OCI-LY7 (cell line): Measurements from ENCODE around the gene PRKG1. TPM values are rescaled to one million over a fixed set of nuclear protein-coding genes. Genes with fewer than 3 reads are reported as not detected.

Source experiments
- BruUV-seq: library from RNA; stranded (reverse); fragments of 400-500 nt; replicated peaks from 2 replicates; lab custom pipeline; 2021; lab: Mats Ljungman, UMichigan
- CTCF ChIA-PET: fragments of 300-600 bp; sonication (Branson Sonifier 250); formaldehyde crosslinking; loops from one replicate; lab custom pipeline; 2022; ENCODE audit warnings: antibody characterized with exemption; ENCODE audit not compliant: unreplicated experiment; lab: Charles Lee
- POLR2A ChIA-PET: fragments of 300-600 bp; sonication (Branson Sonifier 250); formaldehyde crosslinking; loops from one replicate; lab custom pipeline; 2022; ENCODE audit warnings: antibody characterized with exemption; lab: Charles Lee
- DNase-seq: peaks from one replicate; pipeline ENCODE4 v3.0.0-alpha.2; 2015; ENCODE audit warnings: low spot score
- H2AFZ ChIP-seq: fragments of 200-600 bp; sonication (generic), shearing (Covaris generic); 2 replicates; pipeline ENCODE4 v1.6.1; 2014; ENCODE audit warnings: mild to moderate bottlenecking, antibody characterized with exemption, low read length, moderate library complexity
- H3K27ac ChIP-seq: fragments of 200-600 bp; sonication (generic); 2 replicates; pipeline ENCODE4 v1.5.1; 2014; ENCODE audit warnings: mixed run types, low read depth, mild to moderate bottlenecking, moderate library complexity, low read length, inconsistent platforms; ENCODE audit not compliant: poor library complexity, severe bottlenecking
- H3K36me3 ChIP-seq: fragments of 200-600 bp; sonication (generic); 2 replicates; pipeline ENCODE4 v1.6.1; 2014; ENCODE audit warnings: mild to moderate bottlenecking, antibody characterized with exemption, low read length, moderate library complexity, mixed read lengths; ENCODE audit not compliant: insufficient read depth
- H3K4me1 ChIP-seq: fragments of 200-600 bp; sonication (generic); 2 replicates; pipeline ENCODE4 v1.5.1; 2014; ENCODE audit warnings: mild to moderate bottlenecking, low read length; ENCODE audit not compliant: insufficient read depth, poor library complexity, severe bottlenecking
- H3K4me2 ChIP-seq: fragments of 200-600 bp; sonication (generic); 2 replicates; pipeline ENCODE4 v1.6.1; 2014; ENCODE audit warnings: mild to moderate bottlenecking, low read length
- H3K4me3 ChIP-seq: fragments of 200-600 bp; sonication (generic); 2 replicates; pipeline ENCODE4 v1.5.1; 2014; ENCODE audit warnings: mild to moderate bottlenecking, low read depth, low read length; ENCODE audit not compliant: poor library complexity, severe bottlenecking
- H3K79me2 ChIP-seq: fragments of 200-600 bp; sonication (generic); 2 replicates; pipeline ENCODE4 v1.6.1; 2016; ENCODE audit warnings: low read depth, mild to moderate bottlenecking, low read length, moderate library complexity, mixed read lengths; ENCODE audit not compliant: insufficient read depth
- H3K9me2 ChIP-seq: fragments of 200-600 bp; sonication (generic); 2 replicates; pipeline ENCODE4 v1.6.1; 2016; ENCODE audit warnings: mild to moderate bottlenecking, low read length, mixed read lengths; ENCODE audit not compliant: insufficient read depth
- H3K9me3 ChIP-seq: fragments of 200-600 bp; sonication (generic); 2 replicates; pipeline ENCODE4 v1.6.1; 2014; ENCODE audit warnings: mild to moderate bottlenecking, mixed run types, low read length, mixed read lengths
- H4K20me1 ChIP-seq: fragments of 200-600 bp; sonication (generic); 2 replicates; pipeline ENCODE4 v1.6.1; 2014; ENCODE audit warnings: mild to moderate bottlenecking, antibody characterized with exemption, low read length, moderate library complexity, mixed read lengths; ENCODE audit not compliant: insufficient read depth
- EZH2phosphoT487 ChIP-seq: fragments of 200-600 bp; sonication (generic); IDR thresholded peaks from 2 replicates; pipeline ENCODE4 v1.6.1; 2018; ENCODE audit warnings: low read depth, borderline replicate concordance, mild to moderate bottlenecking, mixed run types, antibody characterized with exemption, low read length, moderate library complexity, mixed read lengths
- intact Hi-C: fragments of 100-400 bp; cut with micrococcal nuclease; formaldehyde crosslinking; loops from one replicate; pipeline ENCODE4 v1.10.0; 2022; ENCODE audit not compliant: unreplicated experiment
- total RNA-seq, 2 experiments: library from RNA; depleted of rRNA in 1 of 2; stranded (reverse); fragments of >200 nt in 1 of 2; shearing (Covaris generic) in 1 of 2; gene quantifications; 2 replicates each; pipeline ENCODE4 v1.2.3, GENCODE V29; 2014 to 2022
- TF ChIP-seq, protein P1 (sequence below): fragments of 200-600 bp; sonication (generic); conservative IDR thresholded peaks from 2 replicates; pipeline ENCODE4 v1.5.1; 2014; ENCODE audit warnings: mild to moderate bottlenecking, antibody characterized with exemption, low read length, moderate library complexity, mixed read lengths

Gene PRKG1
- total RNA-seq, 2 experiments from 2014 or later: not detected

DNA sequence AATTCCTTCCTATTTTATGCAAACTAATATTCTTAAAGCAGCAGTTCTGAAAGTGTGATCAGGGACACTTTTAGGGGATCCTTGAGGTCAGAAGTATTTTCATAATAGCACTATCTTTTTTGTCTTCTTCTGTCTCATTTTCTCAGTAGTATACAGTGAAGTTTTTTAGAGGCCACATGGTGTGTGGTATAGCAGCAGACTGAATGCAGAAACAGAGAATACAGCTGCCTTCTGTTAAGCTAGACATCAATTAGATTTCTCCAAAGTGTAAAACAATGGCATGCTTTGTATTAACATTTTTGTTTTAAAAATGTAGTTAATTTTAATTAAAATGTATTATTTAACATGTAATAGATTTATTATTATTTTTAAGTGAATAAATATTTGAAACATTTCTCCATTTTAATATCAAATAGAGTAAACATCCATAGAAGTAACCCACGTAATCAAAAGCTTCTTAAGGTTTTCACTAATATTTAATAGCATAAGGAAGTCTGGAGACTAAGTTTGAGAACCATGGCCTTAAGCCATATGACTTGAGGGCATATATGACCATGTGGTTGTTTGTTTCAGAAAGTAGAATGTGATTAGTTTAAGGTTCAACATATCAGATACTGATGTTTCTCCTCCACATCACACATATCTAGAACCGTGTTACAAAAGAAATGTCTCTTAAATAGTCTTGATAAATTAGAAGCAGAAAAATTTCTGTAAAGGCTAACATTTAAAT is 94.0 kb downstream of the PRKG1 start:
- ChIA-PET POLR2A (no interaction called here), CTCF (no interaction called here)
- no TSS peak for BruUV-seq
- H3K4me2 ChIP-seq: no peak overlapping the region
- H3K4me3 ChIP-seq: no peak overlapping the region
- no peaks in the 10 kb centered on the region for H3K9me3 ChIP-seq
- H2AFZ ChIP-seq: no peak overlapping the region
- intact Hi-C loops: no loop called here
- no peak for DNase-seq
- H3K9me2 ChIP-seq: no peaks in the 10 kb centered on the region
- H4K20me1 ChIP-seq: no peaks in the 10 kb centered on the region
- H3K4me1 ChIP-seq: no peaks in the 10 kb centered on the region
- TF ChIP-seq, protein P1, sequence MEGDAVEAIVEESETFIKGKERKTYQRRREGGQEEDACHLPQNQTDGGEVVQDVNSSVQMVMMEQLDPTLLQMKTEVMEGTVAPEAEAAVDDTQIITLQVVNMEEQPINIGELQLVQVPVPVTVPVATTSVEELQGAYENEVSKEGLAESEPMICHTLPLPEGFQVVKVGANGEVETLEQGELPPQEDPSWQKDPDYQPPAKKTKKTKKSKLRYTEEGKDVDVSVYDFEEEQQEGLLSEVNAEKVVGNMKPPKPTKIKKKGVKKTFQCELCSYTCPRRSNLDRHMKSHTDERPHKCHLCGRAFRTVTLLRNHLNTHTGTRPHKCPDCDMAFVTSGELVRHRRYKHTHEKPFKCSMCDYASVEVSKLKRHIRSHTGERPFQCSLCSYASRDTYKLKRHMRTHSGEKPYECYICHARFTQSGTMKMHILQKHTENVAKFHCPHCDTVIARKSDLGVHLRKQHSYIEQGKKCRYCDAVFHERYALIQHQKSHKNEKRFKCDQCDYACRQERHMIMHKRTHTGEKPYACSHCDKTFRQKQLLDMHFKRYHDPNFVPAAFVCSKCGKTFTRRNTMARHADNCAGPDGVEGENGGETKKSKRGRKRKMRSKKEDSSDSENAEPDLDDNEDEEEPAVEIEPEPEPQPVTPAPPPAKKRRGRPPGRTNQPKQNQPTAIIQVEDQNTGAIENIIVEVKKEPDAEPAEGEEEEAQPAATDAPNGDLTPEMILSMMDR: no peak
- no peaks in the 10 kb centered on the region for H3K79me2 ChIP-seq
- no peaks in the 10 kb centered on the region for H3K36me3 ChIP-seq
- no peak overlapping the region for H3K27ac ChIP-seq

DNA sequence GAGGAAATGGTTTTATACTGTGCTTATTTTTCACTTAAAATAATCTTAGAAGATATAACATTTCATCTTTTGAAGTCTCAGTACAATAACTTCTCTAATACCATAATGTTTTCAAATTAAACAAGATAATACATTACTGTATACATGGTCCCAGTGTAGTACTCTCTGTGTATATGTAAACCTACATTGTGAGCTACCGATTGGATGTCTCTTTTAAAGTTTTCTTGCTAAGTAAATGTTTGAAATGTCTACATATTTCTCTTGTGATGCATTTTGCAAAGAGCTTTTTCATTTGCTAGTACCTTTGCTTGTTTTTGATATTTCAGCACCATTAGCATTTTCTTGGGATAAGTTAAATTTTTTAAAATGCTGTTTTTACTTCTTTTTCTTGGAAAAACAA is 94.8 kb downstream of the PRKG1 start:
- Histone ChIP-seq H3K27ac (no peak overlapping the region), H4K20me1 (no peaks in the 10 kb centered on the region), H3K4me1 (no peaks in the 10 kb centered on the region), H3K4me2 (no peak overlapping the region), H2AFZ (no peak overlapping the region), H3K4me3 (no peak overlapping the region), H3K9me3 (no peaks in the 10 kb centered on the region), H3K9me2 (no peaks in the 10 kb centered on the region), H3K79me2 (no peaks in the 10 kb centered on the region), H3K36me3 (no peaks in the 10 kb centered on the region)
- TF ChIP-seq, protein P1: no peak
- TF ChIP-seq EZH2phosphoT487: no peak
- no peak for DNase-seq
- intact Hi-C loops: no loop called here
- ChIA-PET CTCF (no interaction called here), POLR2A (interaction anchor here (0.5 kb wide), 1 partner anchor 81 kb away, joined by 4 read pairs; no protein-coding TSS in a partner anchor)
- BruUV-seq: no TSS peak

DNA sequence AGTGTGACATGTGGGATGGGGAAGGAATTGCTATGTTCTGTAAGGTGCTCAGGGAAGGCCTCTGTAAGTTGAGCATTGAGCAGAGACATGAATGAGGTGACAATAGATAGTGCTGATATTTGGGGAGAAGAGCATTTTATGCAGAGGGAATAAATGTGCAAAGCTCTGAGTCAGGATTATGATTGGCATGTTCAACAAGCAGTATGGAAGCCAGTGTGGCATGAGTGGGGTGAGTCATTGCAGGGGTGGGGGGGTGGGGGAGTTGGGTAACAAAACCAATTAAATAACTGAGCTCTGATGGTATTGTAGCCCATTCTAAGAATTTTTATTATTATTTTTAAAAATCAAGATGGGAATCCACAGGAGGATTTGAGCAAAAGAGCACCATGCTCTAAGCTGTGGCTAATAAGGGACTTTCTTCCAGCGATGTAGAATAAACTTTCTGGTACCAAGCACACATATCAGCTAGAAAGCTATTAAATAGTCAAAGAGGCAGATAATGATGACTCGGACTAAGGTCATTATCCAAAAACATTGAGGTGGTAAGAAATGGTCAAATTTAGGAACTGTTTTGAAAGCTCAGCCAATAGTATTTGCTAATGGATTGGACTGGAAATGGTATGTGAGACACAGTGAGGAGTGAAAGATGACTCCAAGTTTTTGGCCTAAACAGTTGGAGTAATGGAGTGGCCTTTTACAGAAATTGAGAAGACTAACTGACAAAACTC is 96.4 kb downstream of the PRKG1 start:
- Histone ChIP-seq H3K4me2 (no peak overlapping the region), H3K4me3 (no peak overlapping the region), H3K36me3 (no peaks in the 10 kb centered on the region), H4K20me1 (no peaks in the 10 kb centered on the region), H3K4me1 (no peaks in the 10 kb centered on the region), H2AFZ (no peak overlapping the region), H3K9me2 (no peaks in the 10 kb centered on the region), H3K79me2 (no peaks in the 10 kb centered on the region), H3K27ac (no peak overlapping the region), H3K9me3 (no peaks in the 10 kb centered on the region)
- intact Hi-C loops: no loop called here
- DNase-seq: no peak
- POLR2A ChIA-PET: no interaction called here
- no TSS peak for BruUV-seq
- no peak for TF ChIP-seq EZH2phosphoT487
- TF ChIP-seq, protein P1: no peak
- CTCF ChIA-PET: no interaction called here
